H1 (cell line): Measurements from ENCODE around the gene TBC1D22A. TPM values are rescaled to one million over a fixed set of nuclear protein-coding genes. Genes with fewer than 3 reads are reported as not detected.

Experiments used
- CTCF ChIA-PET: fragments of 300-600 bp; sonication (Branson Sonifier 250); formaldehyde crosslinking; loops from one replicate; lab custom pipeline; 2021; ENCODE audit not compliant: partially characterized antibody; lab: Charles Lee
- POLR2A ChIA-PET: fragments of 300-600 bp; sonication (Branson Sonifier 250); formaldehyde crosslinking; loops from one replicate; lab custom pipeline; 2021; ENCODE audit warnings: inconsistent platforms; ENCODE audit not compliant: partially characterized antibody; lab: Charles Lee
- DNase-seq, 2 experiments: peaks; one replicate each; pipeline versions ENCODE4 v3.0.0 to v3.0.0-alpha.2; 2010 to 2022; ENCODE audit warnings: low spot score in 2 of 2, low read depth in 1 of 2, mixed read lengths in 1 of 2
- FAIRE-seq: peaks from 2 replicates; lab custom pipeline; 2011; peaks lifted over from hg19 to GRCh38; lab: Jason Lieb, UNC
- H2AFZ ChIP-seq: 2 replicates; pipeline ENCODE4 v1.8.1; 2012; ENCODE audit warnings: low read length, inconsistent platforms
- H2AK5ac ChIP-seq: 2 replicates; pipeline ENCODE4 v1.6.1; 2013; ENCODE audit warnings: low read depth, low read length
- H2BK120ac ChIP-seq: replicated peaks from 2 replicates; pipeline ENCODE3; 2013; ENCODE audit warnings: low read depth, low read length, inconsistent platforms
- H2BK12ac ChIP-seq: 2 replicates; pipeline ENCODE4 v1.6.1; 2013; ENCODE audit warnings: low read depth, low read length
- H2BK15ac ChIP-seq: 2 replicates; pipeline ENCODE4 v1.6.1; 2013; ENCODE audit warnings: low read length
- H2BK20ac ChIP-seq: 2 replicates; pipeline ENCODE4 v1.6.1; 2013; ENCODE audit warnings: low read length
- H2BK5ac ChIP-seq: 2 replicates; pipeline ENCODE4 v1.6.1; 2013; ENCODE audit warnings: low read depth, low read length
- H3K14ac ChIP-seq: 2 replicates; pipeline ENCODE4 v1.6.1; 2013; ENCODE audit warnings: inconsistent platforms; ENCODE audit not compliant: insufficient read length
- H3K18ac ChIP-seq: 2 replicates; pipeline ENCODE4 v1.6.1; 2013; ENCODE audit warnings: low read length; ENCODE audit errors: extremely low read depth
- H3K23ac ChIP-seq: 2 replicates; pipeline ENCODE4 v1.6.1; 2013; ENCODE audit warnings: inconsistent platforms; ENCODE audit not compliant: insufficient read length
- H3K23me2 ChIP-seq: 2 replicates; pipeline ENCODE4 v1.6.1; 2013; ENCODE audit warnings: low read depth, low read length
- H3K27ac ChIP-seq: 2 replicates; pipeline ENCODE4 v1.6.1; 2011; ENCODE audit warnings: low read depth, low read length, inconsistent platforms
- H3K27me3 ChIP-seq, 4 experiments: replicated peaks in 1 of 4; 1 replicate in 1 of 4; 2 replicates in 3 of 4; pipeline versions ENCODE4 v1.6.1 to v1.8.1; 2011 to 2013; ENCODE audit warnings: low read length in 3 of 4, mild to moderate bottlenecking in 3 of 4, inconsistent platforms in 2 of 4, mixed read lengths in 2 of 4, moderate library complexity in 1 of 4; ENCODE audit not compliant: control insufficient read depth in 3 of 4, insufficient read depth in 3 of 4; ENCODE audit errors: extremely low read depth in 1 of 4
- H3K36me3 ChIP-seq, 4 experiments: 2 replicates each; pipeline versions ENCODE4 v1.6.1 to v1.8.1; 2011 to 2013; ENCODE audit warnings: mild to moderate bottlenecking in 4 of 4, low read length in 3 of 4, moderate library complexity in 2 of 4, control low read depth in 1 of 4, inconsistent platforms in 1 of 4; ENCODE audit not compliant: insufficient read depth in 4 of 4, control insufficient read depth in 2 of 4
- H3K4ac ChIP-seq: replicated peaks from 2 replicates; pipeline ENCODE3; 2013; ENCODE audit warnings: low read length, low read depth, mixed read lengths, inconsistent platforms; ENCODE audit not compliant: insufficient read length
- H3K4me1 ChIP-seq, 4 experiments: replicated peaks in 1 of 4; 1 replicate in 1 of 4; 2 replicates in 3 of 4; pipeline versions ENCODE4 v1.6.1 to v1.8.1; 2011 to 2013; ENCODE audit warnings: low read length in 3 of 4, inconsistent platforms in 2 of 4, mixed read lengths in 1 of 4; ENCODE audit not compliant: insufficient read depth in 4 of 4, control insufficient read depth in 3 of 4
- H3K4me2 ChIP-seq, 2 experiments: 2 replicates each; pipeline versions ENCODE4 v1.6.1 to v1.8.1; 2011 to 2013; ENCODE audit warnings: low read depth in 2 of 2, low read length in 2 of 2, control low read depth in 1 of 2, inconsistent platforms in 1 of 2, mild to moderate bottlenecking in 1 of 2; ENCODE audit not compliant: insufficient read depth in 1 of 2
- H3K4me3 ChIP-seq, 4 experiments: fragments of 200-600, 300-600 bp in 1 of 4; sonication (generic), shearing (Covaris generic), sonication (Bioruptor Twin) in 1 of 4; 2 replicates each; pipeline versions ENCODE4 v1.5.1 to v1.8.1; 2011 to 2016; ENCODE audit warnings: low read length in 4 of 4, low read depth in 3 of 4, control low read depth in 2 of 4, inconsistent platforms in 2 of 4, mild to moderate bottlenecking in 2 of 4, mixed read lengths in 1 of 4, moderate library complexity in 1 of 4; ENCODE audit not compliant: insufficient read depth in 2 of 4; ENCODE audit errors: extremely low read depth in 1 of 4
- H3K56ac ChIP-seq: replicated peaks from 2 replicates; pipeline ENCODE3; 2013; ENCODE audit warnings: low read depth, mild to moderate bottlenecking, mixed read lengths, low read length, inconsistent platforms; ENCODE audit not compliant: insufficient read length
- H3K79me1 ChIP-seq: 2 replicates; pipeline ENCODE4 v1.6.1; 2013; ENCODE audit warnings: low read depth, low read length, control low read depth
- H3K79me2 ChIP-seq, 2 experiments: 2 replicates each; pipeline versions ENCODE4 v1.6.1 to v1.8.1; 2012 to 2013; ENCODE audit warnings: low read length in 2 of 2, mild to moderate bottlenecking in 2 of 2, inconsistent platforms in 1 of 2; ENCODE audit not compliant: insufficient read depth in 2 of 2, control insufficient read depth in 1 of 2
- H3K9ac ChIP-seq, 4 experiments: replicated peaks in 1 of 4; 1 replicate in 1 of 4; 2 replicates in 3 of 4; pipeline versions ENCODE4 v1.6.1 to v1.8.1; 2011 to 2013; ENCODE audit warnings: low read depth in 3 of 4, low read length in 3 of 4, control low read depth in 2 of 4, mild to moderate bottlenecking in 2 of 4, moderate library complexity in 2 of 4, inconsistent platforms in 1 of 4; ENCODE audit errors: extremely low read depth in 1 of 4
- H3K9me3 ChIP-seq, 2 experiments: 2 replicates each; pipeline versions ENCODE4 v1.6.1 to v1.8.1; 2012 to 2013; ENCODE audit warnings: mild to moderate bottlenecking in 2 of 2, moderate library complexity in 2 of 2, control low read depth in 1 of 2, inconsistent platforms in 1 of 2, low read depth in 1 of 2, low read length in 1 of 2, mixed read lengths in 1 of 2; ENCODE audit not compliant: insufficient read depth in 2 of 2
- H4K20me1 ChIP-seq, 2 experiments: replicated peaks in 1 of 2; 2 replicates each; pipeline versions ENCODE3 to v1.8.1; 2011 to 2013; ENCODE audit warnings: inconsistent platforms in 2 of 2, low read length in 2 of 2, mild to moderate bottlenecking in 1 of 2; ENCODE audit not compliant: insufficient read depth in 2 of 2, control insufficient read depth in 1 of 2
- H4K5ac ChIP-seq: 2 replicates; pipeline ENCODE4 v1.6.1; 2013; ENCODE audit warnings: low read length, low read depth, mixed read lengths, inconsistent platforms; ENCODE audit not compliant: insufficient read length
- H4K8ac ChIP-seq: 2 replicates; pipeline ENCODE4 v1.8.0; 2013; ENCODE audit warnings: mild to moderate bottlenecking, moderate library complexity, low read length, inconsistent platforms; ENCODE audit not compliant: insufficient read depth; ENCODE audit errors: extremely low read depth
- H4K91ac ChIP-seq: replicated peaks from 2 replicates; pipeline ENCODE3; 2013; ENCODE audit warnings: low read length, mixed read lengths, inconsistent platforms; ENCODE audit not compliant: insufficient read length
- SIRT6 ChIP-seq: IDR thresholded peaks from one replicate; pipeline ENCODE4 v1.7.1; 2012; ENCODE audit warnings: low read length, inconsistent platforms
- WGBS, 2 experiments: shearing (Covaris generic) in 1 of 2; methylation state at CpG; one replicate each; pipeline versions ENCODE4 v1.1.6 to v1.1.7; 2013 to 2015; ENCODE audit warnings: low lambda C conversion rate in 2 of 2, mixed read lengths in 2 of 2, inconsistent platforms in 1 of 2, low coverage in 1 of 2, missing lambda C conversion rate in 1 of 2; ENCODE audit not compliant: insufficient replicate concordance in 2 of 2, insufficient coverage in 1 of 2, insufficient read length in 1 of 2; ENCODE audit errors: extremely low coverage in 1 of 2, missing lambda C conversion rate in 1 of 2; 5-methylcytosine and 5-hydroxymethylcytosine counted together
- polyA plus RNA-seq, 7 experiments: library from polyadenylated mRNA; depleted of rRNA in 3 of 7; stranded (reverse) in 5 of 7; unstranded in 2 of 7; fragments of >200 nt in 5 of 7; fragments of 200-250 nt in 2 of 7; gene quantifications; 1 replicate in 5 of 7; 2 replicates in 1 of 7; 4 replicates in 1 of 7; pipeline versions ENCODE4 v1.2.1 to v1.2.3, GENCODE V29; 2011 to 2013; ENCODE audit warnings: missing spikeins in 2 of 7, mixed read lengths in 2 of 7
- total RNA-seq: library from RNA; stranded (reverse); fragmentation: NEBNext Ultra II Directional; extraction: Animal tissue kit (Norgen Biotek cat#: 25700); gene quantifications from 2 replicates; pipeline ENCODE4 v1.2.1, GENCODE V29; 2021

TBC1D22A gene
- total and polyA plus RNA-seq, 2 of the 8 experiments (the other 6 are each of a cell fraction or from before 2014, with no cell fraction given), result 11.9 to 18.4 TPM

DNA sequence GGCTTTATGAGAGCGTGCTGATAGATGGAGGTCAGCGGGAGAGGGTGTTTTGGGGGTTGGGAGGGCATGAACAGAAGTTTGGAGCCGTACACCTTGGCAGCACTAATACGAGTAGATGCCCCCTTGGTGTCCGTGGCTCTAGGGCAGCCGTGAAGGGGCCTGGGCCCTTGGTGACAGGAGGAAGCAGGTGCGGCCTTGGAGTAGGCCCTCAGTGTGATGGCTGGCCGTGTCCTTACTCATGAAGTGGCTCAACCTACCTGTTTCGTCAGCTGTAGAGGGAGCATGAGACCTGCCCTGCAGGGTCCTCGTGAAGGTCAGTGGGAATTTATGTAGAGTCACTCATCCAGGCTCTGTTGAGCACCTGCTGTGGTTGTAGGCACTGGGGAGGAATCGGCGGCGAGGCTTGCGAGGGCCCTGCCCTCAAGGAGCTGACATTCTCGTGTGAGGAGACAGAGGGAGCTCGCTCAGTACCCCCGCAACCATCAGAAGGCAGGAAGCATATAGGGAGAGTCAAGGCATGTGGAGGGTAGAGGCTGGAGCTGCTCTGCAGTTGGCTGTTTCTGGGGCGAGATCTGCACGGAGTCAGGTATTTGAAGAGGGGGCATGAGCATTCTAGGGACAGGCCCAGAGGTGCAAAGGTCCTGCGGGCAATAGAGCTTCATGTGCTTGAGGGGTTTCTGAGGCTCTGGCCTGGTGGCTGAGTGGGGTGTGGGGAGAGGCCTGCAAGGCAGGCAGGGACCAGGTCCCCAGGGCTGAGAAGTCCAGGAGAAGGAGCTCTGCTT lies 39.6 kb downstream of the TBC1D22A start:
- H3K9ac ChIP-seq, result no peak overlapping the region
- DNase-seq, result no peak
- peaks cover 0 to 3% (median 0%) of the 10 kb centered on the region in 4 experiments; a peak in 1 of 8 replicates for H3K36me3 ChIP-seq
- H3K4me2 ChIP-seq, result no peak overlapping the region
- H2BK20ac ChIP-seq, result no peak overlapping the region
- no peak overlapping the region for H3K27ac ChIP-seq
- H4K91ac ChIP-seq, result no peak overlapping the region
- H2AK5ac ChIP-seq, result no peak overlapping the region
- no peak overlapping the region for H2AFZ ChIP-seq
- no peak overlapping the region for H3K4ac ChIP-seq
- CTCF ChIA-PET, result interaction anchor here (0.6 to 4.0 kb wide), 25 partner anchors 9 to 323 kb away, joined by 3 to 35 read pairs (median 5); partner anchors contain the start of gene TBC1D22A
- no peak overlapping the region for H3K14ac ChIP-seq
- no peaks in the 10 kb centered on the region for H3K9me3 ChIP-seq
- FAIRE-seq, result no peak
- peaks cover 4 to 6% of the 10 kb centered on the region in 2 experiments for H4K20me1 ChIP-seq
- no peak overlapping the region for H4K5ac ChIP-seq
- no peaks in the 10 kb centered on the region for H3K27me3 ChIP-seq
- no peak overlapping the region for H2BK120ac ChIP-seq
- 91% methylated on average over 16 of the region's 20 CpGs; no CpG with 5 or more reads in 1 of the 2 experiments for WGBS, 2 experiments
- no peak overlapping the region for H4K8ac ChIP-seq
- H3K79me1 ChIP-seq, result peaks cover 3% of the 10 kb centered on the region; the same call in 1 of the 2 replicates
- H3K23ac ChIP-seq, result no peak overlapping the region
- H3K18ac ChIP-seq, result no peak overlapping the region
- no peaks in the 10 kb centered on the region; a peak in 2 of 7 replicates for H3K4me1 ChIP-seq
- no peak overlapping the region for H2BK5ac ChIP-seq
- H3K4me3 ChIP-seq, result no peak overlapping the region
- POLR2A ChIA-PET, result no interaction called here
- no peak overlapping the region for H3K56ac ChIP-seq
- H3K79me2 ChIP-seq, result peaks cover 0 to 7% of the 10 kb centered on the region in 2 experiments; a peak in 1 of 4 replicates
- 0 out of 2 replicates have a peak, but pooled peaks cover under 1% of the 10 kb centered on the region for H3K23me2 ChIP-seq
- no peak overlapping the region for H2BK12ac ChIP-seq
- no peak overlapping the region for H2BK15ac ChIP-seq
- no peak for TF ChIP-seq SIRT6
